HG03521 (cell line): Measurements from ENCODE around the gene PCLO.
"Not testable (repeated sequence)": the region's sequence is repeated elsewhere in the genome, so short reads cannot be mapped to it uniquely, and the experiment has no call there.

Source experiments
- ATAC-seq: cut with Tn5 transposase; IDR thresholded peaks from one replicate; pipeline ENCODE4 v1.9.1; 2021; ENCODE audit warnings: mild to moderate bottlenecking, moderate library complexity; ENCODE audit not compliant: unreplicated experiment

Gene PCLO

DNA sequence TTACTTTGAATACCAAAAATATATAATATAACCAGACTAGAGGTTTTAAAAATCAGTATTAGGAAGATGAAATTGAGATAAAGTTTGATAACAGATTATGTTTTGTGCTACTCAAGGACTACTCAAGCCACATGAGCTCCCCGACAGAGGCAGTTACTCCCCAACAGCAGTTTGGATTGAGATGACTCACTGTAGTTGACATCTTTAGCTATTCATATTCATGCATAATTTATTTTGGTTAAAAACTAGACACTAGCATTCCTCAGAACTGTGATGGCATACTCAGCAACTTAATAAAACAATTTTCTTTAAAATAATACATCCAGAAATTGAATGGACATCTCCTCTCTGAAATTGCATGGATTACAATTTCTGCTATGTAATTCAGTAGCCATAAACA lies 19.6 kb downstream of the PCLO start:
- ATAC-seq = no peak

DNA sequence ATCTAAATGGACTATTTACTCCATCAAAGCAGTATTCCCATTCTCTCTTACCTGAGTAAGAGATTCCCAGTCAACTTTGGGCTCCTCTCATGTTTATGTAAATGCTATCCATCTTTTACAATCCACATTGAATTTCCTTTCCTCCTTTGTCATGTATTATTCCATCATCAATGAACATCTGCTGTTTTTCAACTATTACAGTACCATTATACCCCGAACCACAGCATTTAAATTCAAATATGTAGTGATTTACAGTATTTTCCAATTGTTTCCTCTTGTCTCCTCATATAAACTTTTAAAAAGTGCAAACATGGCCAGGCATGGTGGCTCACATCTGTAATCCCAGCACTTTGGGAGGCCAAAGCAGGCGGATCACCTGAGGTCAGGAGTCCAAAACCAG lies 20.3 kb downstream of the PCLO start:
- no peak for ATAC-seq

DNA sequence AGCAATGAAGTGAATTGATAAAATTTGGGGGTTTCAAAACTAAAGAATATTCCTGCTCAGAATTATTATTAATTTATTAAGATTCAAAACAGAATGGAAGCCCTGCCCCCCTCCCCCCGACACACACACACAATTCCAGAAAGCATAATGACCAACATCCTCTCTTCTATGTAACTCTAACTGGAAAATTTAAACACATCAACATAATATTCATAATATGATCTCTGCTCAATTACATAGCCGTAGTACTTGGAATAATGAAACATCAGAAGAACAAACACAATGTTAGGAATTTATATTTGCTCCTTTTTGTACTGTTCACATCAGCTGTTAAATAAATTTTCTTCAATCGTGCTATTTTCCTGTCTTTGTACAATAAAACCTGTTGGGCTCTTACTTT lies 20.8 kb downstream of the PCLO start:
- ATAC-seq = no peak

DNA sequence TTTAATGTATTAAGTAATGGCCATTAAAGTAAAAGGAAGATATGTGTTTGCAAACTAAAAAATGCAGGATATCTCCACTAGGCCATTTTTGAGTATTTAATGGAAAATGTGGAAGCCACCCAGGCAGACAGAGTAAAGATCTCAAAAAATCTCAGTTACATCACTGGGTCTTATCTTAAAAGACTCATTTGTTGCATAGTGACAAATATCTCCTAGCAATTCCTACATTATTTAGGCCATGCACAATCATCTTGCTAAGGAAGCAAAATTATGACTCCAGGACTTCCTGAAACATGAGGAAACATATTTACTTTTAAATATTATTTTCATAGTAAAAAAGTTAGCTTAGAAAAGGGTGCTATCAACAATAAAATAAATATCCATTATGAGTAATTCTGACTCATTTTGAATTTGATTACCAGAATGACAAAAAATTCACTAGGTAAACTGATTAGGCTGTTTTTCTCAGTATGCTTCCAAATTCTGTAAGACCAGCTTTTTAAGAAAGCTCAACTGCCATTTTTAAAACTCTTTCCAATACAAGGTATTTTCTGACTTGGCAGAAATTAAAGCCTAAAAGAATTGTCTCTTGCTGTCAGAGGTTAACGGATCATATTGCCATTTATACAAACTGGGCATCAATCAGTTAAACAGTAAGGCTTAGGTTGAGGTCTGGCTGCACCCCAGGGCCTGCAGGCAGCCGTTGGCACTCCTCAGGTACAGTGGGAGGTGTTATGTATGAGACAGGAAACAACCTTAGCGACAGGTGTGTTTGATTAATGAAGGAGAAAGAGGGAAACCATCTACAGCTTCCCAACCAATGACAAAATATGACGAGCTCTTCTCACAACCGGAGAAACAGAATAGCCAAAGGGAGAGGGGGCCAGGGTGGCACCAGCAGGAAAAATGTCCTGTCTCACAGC lies 31.8 kb downstream of the PCLO start:
- no peak for ATAC-seq

DNA sequence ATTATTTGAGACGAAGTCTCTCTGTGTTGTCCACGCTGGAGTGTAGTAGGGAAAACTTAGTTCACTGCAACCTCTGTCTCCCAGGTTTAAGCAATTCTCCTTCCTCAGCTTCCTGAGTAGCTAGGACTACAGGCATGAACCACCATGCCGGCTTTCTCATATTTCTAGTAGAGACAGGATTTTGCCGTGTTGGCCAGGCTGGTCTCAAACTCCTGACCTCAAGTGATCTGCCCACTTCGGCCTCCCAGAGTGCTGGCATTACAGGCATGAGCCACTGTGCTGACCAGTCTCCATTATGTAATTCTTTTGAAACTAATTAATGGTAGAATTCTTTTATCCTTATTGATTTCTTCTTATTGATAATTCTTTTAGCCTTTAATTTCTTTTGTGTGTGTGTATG lies 32.5 kb downstream of the PCLO start:
- ATAC-seq = no peak

DNA sequence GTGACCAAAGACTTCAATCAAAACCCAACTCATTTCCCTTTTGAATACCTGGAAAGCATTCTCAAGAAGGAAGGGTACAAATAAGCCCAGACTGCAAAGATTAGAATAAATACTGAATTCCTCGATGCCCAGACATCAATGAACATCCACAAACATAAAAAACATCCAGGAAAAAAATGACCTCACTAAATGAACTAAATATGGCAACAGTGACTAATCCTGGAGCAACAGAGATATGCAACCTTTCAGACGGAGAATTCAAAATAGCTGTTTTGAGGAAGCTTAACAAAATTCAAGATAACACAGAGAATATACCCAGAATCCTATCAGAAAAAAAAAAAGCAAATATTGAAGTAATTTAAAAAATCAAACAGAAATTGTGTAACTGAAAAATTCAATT lies 43.2 kb downstream of the PCLO start:
- ATAC-seq = no peak

DNA sequence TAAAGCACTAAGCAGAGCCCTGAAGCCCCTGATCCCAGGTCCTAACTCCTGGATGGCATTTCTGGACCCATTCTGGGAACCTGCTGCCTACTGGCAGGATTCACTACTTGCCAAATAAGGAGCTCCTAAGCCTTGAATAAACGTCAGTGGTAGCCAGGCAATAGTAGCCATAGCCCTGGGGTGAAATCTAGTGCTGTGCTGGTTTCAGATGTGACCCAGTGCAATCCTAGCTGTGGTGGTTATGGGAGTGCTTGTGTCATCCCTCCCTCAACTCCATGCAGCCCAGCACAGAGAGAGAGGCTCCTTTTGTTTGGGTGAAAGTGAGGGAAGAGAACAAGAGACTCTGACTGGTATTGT lies 43.7 kb downstream of the PCLO start:
- ATAC-seq = no peak

DNA sequence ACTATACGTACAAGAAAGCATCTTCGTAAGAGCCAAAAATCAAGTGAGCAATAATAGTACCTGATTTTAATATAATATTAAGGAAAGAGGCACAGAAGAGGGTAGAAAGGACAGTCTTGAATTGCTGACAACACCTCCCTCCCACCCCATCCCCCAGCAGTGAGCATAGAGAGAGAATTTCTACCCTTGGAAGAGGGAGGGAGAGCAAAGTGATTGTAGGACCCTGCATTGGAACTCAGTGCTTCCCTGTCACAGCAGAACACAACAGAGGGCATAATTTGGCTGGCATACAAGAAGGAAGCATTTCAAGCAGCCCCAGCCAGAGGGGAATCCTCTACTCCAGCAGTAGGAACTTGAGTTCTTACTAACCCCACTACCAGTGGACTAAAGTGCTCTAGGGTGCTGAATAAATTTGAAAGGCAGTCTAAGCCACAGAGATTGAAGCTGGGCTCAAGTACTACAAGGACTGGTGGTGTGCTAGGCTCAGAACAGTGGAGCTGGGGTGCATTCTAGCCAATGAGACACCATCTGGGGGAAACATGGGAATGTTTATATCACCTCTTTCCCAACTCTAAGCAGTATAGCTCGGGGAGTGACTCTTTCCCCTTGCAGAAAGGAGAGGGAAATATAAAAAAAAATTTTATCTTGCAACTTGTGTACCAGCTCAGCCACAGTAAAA lies 44.2 kb downstream of the PCLO start:
- ATAC-seq = no peak

DNA sequence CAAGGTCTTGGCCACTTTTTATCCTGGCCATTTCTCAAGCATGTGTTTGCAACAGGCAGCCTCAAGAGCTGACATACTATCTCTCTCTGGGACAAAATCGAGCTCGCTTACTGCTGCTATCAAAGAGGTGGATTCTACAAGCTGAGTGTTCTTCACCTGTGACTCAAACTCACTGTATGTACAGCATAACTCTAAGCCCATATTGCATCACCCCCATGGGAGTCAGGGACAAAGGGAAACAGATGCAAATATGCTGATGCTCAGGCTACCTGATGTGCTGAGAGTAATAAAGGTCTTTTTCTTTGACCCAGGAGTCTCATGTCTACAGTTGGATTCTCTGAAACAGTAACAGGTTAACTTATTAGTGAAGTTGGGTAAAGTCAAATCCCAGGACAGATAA lies 45.2 kb downstream of the PCLO start:
- ATAC-seq = no peak

DNA sequence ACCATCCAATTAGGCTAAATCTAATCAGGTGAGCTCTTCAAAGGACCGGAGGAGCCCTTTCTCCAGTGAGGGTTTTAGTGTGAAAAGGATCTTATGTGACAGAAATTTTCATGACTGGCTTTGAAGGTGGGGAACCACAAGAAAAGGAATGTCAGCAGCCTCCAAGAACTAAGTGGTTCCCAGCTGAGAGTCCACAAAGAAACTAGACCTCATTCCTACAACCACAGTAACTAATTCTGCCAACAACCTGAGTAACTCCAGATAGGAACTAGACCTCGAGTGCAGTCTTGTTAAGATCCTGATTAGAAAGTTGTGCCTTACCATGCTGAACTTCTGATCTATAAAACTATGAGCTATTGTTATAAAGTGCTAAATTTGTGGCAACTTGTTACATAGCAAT lies 51.3 kb downstream of the PCLO start:
- no peak for ATAC-seq

DNA sequence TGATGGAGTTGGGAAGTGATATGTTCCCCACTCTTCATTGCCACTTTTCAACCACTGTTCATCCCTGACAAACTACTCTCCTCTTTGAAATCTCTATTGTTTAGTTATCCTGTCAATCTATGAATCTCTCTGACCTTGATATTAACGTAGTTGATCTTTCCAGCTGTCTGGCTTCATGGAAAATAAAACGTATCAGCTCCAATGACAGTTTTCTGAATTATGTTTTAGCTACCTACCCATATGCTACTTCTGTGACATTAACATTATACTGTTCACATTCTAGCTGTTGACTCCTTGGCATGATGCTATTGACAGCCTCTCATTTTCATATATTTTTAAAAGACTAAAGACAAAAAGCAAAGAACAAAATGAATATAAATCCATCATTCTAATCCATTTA lies 53.3 kb downstream of the PCLO start:
- no peak for ATAC-seq

DNA sequence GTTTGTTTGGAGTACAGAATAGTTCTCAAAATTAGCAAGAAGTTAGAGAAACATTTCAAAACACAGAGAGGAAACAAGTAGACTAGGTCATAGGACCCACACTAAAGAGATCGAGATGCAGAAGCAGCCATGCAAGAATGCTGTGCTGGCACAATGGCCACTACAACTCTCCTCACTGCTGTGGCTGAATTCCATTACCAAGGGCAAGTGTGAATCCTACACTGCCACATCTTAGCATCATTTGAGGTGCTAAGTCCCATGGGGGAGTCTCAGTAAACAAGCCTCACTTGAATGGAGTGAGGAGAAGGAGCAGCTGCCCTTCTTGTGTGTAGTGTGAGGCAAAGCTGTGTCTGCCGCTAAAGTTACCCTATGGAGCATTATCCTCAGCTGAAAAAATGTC lies 56.7 kb downstream of the PCLO start:
- ATAC-seq = no peak

DNA sequence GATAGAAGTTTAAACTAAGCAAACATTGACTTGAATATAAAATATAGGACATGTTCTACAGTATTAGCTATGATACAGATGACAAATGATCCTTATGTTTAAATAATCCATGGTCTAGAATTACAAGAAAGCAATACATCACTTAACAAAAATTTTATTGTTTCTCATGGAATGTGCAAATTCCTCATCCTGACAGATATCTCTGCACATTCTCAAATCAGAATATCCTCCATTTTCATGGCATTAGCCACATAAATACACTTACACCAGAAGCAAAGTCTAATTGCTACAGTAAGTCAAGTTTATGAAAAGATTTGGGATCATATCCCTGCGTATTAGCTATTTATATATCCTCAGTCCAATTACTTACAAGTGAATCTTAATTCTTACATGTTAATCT lies 57.6 kb downstream of the PCLO start:
- ATAC-seq = no peak

DNA sequence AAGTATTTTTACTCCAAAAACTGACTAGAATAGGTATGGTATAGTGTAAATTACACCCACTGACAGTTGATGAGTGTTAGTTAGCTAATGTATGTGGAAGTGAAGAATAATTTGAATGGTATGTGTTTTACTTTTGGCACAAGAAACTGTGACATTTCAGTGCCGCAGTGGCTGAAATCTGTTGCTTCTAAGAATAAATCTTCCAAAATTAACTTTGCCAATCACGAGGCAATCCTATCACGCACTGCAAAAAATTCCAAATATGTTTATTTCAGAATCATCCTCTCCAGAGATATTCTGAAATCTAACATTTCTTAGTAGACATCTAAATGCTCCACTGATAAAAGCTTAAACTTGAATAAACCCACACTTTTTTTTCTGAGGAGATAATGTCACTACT lies 61.2 kb downstream of the PCLO start:
- no peak for ATAC-seq

DNA sequence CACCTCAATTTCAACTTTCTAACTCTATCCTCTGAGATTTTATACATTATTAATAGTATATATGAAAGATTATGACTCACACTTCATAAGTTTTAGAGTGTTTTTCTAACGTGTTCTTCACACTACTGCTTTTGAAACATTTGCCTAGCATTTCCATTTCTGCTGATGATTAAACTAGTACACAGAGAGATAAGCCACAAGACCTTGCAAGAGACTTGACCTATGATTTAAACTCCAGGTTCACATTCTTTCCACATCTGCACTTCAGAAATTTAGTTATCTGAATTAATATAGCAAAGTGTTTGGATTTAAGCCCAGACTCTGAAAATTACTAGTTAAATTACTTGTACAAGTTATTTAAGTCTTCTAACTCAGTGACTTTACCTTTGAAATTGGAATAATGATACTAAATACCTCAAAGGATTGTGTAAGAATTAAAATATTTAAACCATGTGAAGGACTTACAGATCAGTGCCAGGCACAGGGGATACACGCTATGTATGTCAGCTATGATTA lies 66.6 kb downstream of the PCLO start:
- no peak for ATAC-seq

DNA sequence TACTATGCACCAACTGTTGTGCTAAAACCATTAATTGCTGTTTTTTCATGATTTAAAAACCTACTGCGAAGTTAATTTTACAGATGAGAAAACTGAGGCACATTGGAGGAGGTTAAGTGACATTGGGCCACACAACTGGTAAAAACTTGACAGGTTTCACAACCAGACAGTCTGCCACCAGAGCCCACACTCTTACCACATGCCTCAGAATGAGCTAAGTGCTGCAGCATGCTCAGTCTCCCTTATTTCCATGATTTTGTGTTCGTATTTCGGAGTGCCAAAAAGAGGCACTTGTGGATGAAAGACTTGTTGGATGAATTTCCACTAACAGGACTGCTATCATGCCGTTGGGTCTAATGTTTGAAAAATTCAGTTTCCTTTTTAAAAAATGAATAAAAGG lies 77.4 kb downstream of the PCLO start:
- ATAC-seq = no peak

DNA sequence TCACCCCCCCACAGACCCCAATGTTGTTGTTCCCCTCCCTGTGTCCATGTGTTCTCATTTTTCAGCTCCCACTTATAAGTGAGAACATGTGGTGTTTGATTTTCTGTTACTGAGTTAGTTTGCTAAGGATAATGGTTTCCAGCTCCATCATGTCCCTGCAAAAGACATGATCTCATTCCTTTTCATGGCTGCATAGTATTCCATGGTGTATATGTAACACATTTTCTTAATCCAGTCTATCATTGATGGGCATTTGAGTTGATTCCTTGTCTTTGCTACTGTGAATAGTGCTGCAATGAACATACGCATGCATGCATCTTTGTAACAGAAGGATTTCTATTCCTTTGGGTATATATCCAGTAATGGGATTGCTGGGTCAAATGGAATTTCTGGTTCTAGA lies 82.8 kb downstream of the PCLO start:
- not testable (repeated sequence) for ATAC-seq

DNA sequence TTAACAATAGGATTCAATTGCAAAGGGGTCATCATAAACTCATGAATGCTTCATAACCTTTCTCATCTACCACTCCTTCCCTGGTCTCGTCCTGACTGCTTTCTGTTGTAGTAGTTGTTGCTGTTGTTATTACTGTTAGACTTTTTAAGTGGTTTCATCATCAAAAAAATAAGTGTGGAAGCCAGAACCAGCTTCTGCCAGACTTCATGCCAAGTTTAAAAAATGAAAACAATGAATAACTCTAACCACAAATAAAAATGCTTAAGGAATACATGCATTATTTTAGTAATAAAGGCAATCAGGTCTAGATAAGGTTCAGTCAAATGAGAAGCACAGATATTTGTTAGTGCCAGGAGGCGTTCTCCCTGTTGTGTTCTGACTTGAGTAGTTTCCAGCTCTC lies 85.4 kb downstream of the PCLO start:
- ATAC-seq = no peak

DNA sequence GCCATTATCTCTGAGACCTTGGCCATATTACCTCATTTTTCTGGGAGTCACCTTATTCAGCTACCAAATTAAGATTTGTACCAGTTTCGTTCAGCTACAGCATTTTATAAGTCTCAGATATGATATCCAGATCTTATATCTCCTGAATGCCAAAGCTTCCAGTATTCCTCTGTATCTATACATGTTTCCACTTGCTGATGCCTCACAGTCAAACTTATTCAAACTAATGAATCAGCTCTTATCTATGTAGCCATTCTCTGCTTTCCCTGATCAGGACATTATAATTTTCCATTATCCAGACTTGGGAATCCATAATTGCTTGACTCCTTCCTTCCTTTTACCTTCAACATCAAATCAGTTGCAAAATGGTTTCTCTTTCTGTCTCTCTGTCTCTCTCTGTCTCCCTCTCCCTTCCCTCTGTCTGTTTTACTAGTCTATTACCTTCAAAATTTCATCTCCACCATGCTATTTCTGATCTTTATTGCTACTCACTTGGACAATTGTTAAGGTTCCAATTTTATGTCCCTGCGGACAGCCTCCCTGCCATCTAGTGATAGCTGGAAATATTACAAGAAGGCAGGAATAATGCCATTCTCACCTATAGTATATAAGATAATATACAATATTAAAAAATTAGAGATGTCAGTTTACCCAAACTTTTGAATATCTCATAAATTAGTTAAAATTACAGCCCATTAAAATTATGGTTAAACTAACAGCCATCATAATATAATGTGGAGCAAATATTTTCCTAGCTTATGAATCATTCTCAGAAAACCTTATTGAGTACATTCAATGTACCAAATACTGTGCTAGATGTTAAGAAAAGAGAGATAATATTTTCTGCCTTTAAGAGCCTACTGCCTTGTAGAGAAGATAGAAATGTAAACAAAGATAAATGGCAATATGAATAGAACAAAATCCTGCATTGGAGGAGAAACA lies 89.8 kb downstream of the PCLO start:
- no peak for ATAC-seq

DNA sequence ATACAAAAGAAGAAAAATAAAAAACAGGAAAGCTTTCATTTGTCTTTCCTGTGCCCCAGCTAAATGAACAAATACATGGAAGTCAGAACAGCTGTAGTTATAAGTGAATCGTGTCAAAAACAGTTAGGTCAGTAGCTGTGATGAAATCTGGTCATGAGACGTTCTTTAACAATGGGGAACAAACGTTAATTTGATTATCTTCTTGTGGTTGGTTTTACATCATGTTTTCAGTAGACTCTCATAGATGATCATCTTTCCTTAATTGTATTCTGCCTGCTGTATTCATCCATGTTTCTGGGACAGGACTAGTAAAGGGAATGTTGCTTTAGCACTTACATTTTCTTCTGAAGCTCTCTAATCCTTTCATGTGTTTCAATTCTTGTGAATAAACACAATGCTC lies 97.0 kb downstream of the PCLO start:
- ATAC-seq = no peak

DNA sequence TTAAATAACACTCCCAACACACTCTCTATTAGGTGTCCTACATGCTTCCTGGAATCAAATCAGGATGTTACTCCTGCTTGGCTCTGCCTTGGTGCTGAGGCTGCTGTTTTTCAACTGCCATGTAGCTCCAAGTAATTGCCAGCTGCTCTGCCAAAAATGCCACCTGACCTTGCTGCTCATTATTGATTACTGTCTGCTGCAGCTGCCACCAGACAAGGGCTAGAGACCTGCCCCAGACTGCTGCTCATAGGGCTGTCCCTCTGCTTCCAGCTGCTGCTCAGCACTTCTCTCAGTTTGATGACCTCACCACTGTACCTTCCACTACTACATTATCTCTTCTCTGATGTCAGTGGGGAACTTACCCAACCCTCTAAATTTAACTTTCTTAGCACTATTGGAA lies 102.5 kb downstream of the PCLO start:
- no peak for ATAC-seq
